Measurements from ENCODE around the gene SCYGR8.
"Not testable (repeated sequence)": the region's sequence is repeated elsewhere in the genome, so short reads cannot be mapped to it uniquely, and the experiment has no call there.

The SCYGR8 gene, protein sequence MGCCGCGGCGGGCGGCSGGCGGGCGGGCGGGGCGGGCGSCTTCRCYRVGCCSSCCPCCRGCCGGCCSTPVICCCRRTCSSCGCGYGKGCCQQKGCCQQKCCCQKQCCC

DNA sequence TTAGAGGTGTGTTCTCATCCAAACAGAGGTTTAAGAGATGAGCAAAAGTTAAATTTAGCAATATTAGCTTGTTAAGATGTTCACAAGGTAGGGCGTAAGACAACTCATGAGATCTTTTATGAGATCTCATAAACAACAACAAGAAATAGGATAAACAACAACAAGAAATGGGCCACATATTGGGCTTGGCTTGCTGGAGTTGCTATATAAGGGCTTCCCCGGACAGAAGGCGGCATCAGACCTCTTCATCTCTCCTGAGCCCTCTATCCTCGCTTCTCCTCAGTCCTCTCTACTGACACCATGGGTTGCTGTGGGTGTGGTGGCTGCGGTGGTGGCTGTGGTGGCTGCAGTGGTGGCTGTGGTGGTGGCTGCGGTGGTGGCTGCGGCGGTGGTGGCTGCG lies at the start of gene SCYGR8:
Gene SCYGR8 (plus strand): TSS at position 301 of the 400 bp plus-strand sequence. CDS start 0 bp downstream, at position 301.
- no peak for DNase-seq

DNA sequence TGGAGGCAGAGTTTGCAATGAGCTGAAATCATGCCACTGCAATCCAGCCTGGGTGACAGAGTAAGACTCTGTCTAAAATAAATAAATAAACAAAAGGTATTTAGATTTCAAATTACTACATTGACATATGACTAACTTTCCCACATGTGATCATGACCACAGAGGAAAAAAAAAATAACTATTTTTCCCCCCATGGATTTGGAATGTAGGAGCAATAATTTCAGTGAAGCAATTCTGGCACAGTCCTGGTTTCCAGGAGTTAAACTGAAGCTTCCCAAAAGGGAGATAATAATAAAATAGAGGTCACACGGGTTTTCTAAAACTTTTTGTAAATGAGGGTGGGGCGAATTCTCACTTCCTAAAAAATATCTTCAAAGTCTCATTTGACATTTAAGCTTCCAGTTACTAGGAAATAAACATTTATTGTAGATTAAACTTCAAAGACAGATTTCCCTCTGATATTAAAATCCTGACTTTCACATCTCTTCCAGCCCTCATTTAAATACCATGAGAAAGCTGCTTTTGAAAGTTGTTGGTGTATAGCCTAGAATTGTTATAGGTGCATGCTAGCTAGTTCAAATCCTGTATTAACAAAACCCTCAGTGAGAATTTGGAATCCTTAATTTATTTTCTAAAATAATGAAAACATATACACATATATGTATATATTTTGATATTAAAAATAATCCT lies 48.6 kb upstream of the SCYGR8 start:
- DNase-seq = no peak

DNA sequence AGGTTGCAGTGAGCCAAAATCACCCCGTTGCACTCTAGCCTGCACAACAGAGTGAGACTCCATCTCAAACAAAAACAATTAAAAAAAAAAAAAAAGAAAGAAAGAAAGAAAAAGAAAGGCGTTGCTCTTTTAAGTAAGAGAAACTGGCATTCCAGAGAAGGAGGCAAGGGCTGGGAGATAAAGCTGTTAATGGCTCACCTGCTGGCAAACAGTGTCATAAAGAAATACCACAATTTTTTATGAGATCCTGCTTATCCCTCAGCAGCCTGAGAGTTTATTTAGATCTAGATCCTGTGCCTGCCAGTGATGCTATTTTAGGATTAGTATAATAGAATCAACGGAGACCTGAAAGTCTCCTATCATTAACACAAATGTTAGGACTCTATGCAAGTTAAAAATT lies 44.1 kb upstream of the SCYGR8 start:
- no peak for DNase-seq

DNA sequence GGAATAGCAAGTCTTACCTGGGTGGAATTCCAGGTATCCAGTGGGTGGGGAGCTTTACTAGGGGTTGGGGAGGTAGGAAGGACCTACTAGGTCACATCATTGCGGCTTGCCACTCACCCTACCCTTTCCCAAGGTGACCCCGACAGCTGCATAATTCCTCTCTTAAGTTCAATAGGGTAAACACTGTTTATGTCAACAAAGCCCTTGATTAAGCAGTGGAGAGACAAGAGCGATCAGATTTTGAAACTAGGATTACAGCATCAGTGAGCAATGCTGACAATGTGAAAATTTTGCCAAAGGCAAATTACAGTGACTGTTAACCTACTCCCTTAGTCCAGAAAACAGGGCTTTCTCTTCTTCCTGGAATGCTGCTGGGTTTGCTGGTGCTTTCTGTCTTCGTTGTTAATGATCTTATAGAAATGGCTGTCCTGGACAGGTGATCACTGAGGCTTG lies 42.4 kb upstream of the SCYGR8 start:
- no peak for DNase-seq

DNA sequence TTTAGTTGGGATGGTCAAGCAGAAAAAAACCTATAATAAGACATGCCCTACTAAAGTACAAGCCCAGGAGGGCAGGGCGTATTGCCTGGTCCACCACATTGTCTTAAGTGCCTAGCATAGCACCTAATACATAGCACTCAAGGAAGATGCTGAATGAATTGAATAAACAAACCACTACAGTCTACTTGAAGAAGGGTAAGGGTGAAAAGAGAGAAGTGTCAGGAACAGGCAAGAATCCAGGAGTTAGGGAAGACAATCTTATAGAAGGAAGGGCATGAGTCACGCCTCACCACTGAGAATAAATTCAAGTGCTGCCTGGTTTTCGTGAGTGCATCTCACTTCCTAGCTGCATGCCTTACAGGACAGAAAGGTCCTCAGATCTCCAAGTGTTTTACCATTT lies 41.7 kb upstream of the SCYGR8 start:
- DNase-seq = no peak

DNA sequence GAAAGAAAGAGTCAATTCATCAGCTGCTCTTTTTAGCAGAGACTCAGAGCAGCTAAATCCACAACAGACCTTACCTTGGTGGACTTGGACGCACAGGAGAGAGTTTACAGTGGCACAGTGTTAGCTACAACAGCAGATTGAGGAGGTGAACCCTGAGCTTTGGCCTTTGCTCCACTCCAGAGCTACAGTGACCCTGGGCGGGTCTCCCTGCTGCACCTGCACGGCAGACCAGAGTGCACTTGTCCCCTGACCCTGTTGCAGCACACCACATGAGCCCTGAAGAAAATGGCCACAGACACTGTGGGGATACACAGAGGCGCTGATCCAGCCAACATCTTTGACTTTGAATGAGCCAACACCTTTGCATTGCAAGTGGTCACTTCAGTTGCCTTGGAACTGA lies 38.8 kb upstream of the SCYGR8 start:
- DNase-seq = no peak

DNA sequence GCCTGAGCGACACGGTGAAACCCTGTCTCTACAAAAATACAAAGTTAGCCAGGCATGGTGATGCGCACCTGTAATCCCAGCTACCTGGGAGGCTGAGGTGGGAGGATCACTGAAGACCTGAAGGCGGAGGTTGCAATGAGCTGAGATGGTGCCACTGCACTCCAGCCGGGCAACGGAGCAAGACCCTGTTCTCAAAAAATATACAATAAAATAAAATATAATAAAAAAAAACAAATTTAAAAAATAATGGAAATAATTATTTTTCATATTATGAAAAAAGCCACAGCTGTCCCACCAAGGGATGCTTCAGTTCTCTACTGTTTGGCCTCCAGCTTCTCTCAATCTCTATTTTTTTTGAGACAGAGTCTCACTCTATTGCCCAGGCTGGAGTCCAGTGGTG lies 38.3 kb upstream of the SCYGR8 start:
- no peak for DNase-seq

DNA sequence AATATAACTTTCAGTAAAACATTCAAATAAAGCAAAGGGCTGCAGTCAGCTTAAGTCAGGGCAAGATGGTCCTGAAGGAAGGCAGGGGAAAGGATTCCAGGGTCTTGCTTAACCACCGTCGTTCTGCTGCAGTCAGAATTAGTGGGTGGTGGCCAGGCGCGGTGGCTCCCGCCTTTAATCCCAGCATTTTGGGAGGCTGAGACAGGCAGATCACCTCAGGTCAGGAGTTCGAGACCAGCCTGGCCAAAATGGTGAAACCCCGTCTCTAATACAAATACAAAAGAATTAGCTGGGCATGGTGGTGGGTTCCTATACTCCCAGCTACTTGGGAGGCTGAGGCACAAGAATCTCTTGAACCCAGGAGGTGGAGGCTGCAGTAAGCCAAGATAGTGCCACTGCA lies 34.7 kb upstream of the SCYGR8 start:
- DNase-seq = no peak

DNA sequence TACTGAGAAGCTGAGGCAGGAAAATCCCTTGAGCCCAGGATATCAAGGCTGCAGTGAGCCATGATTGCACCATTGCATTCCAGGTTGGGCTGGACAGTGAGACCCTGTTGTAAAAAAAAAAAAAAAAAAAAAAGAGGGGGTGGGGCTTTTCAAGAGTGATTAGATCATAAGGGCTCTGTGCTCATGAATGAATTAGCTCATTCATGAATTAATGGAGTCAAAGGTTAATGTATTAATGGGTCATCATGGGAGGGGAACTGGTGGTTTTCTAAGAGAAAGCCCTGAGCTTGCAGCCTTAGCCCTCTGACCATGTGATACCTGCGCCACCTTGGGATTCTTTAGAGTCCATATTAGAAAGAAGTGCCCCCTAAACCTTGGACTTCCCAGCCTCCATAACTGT lies 32.4 kb upstream of the SCYGR8 start:
- DNase-seq = no peak

DNA sequence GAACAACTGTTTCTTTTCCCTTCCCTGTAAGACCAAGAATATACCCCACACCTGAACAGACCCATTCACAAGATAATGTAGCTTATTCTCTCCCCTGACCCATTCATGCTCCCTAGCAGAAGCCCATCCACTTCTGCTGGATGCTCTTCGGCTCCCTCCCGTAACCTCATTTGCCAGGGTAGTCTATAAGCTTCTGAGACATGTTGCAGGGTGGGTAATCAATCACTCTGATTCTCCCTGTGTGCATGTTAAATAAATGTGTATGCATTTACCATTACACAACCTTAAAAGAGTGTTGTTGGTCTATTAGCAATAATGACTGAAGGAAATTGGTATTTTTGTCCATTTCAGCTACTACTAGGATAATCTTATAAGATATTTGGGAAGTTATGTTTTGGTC lies 29.2 kb upstream of the SCYGR8 start:
- DNase-seq = no peak

DNA sequence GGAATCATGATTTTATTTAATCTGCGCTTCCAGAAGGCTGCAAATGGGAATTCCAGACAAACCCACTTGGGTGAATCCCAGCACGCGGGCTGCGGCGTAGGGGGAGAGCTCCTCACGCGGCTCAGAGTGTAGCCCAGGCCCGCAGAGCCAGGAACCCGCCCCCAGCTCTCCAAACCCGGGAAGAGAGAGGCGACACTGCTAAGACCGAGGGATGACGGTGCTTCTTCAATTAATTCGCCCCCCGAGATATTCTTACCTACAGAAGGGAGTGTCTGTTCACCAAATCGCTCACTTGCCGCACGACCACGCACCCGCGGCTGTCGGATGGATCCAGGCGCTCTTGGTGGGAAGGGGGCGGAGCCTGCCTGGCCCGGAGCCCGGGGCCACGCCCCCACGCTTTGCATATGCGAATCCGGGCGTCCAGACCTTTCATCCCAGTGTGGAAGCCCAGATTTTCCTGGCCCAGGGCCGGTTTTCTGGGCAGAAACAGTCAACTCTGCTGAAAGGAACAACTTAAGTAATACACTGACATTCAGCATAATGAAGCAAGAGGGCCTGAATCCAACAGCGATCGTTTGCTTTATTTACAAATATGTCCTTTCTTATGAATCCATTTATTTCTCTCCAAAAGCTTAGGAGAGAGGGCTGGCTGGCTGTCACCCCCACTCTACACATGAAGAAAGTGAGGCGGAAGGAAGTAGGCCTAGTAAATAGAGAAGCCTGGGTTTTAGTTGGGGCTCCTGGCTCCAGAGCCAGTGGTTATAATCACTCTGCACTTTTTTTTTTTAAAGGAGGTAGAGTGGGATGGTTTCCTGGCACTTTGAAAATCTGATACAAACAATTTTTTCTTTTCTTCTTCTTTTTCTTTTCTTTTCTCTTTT lies 27.8 kb upstream of the SCYGR8 start, which contains the start of gene SLC19A3:
Gene SLC19A3 (minus strand): TSS at position 342 of the 881 bp plus-strand sequence. CDS start 15,710 bp downstream, outside the sequence.
- peak in 1 of 2 donors; percentile 30 for DNase-seq

DNA sequence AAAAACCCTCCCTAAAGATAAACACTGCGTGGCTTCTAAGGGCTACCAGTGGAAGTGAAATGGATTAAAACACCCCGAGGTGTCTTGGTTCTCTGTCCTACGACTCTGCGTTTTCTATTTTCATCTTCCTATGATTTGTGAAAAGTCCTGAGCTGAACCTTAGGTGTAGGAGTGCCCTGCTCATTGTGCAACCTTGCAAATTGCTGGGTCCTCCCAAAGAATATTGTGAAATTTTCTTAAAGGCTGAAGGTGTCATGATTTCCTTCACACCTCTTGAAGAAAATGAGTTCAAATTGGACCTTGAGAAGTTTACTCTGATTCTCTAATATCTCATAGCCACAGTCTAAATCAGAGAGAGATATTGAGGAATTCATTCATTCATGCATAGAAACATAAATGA lies 26.1 kb upstream of the SCYGR8 start:
- DNase-seq = no peak

DNA sequence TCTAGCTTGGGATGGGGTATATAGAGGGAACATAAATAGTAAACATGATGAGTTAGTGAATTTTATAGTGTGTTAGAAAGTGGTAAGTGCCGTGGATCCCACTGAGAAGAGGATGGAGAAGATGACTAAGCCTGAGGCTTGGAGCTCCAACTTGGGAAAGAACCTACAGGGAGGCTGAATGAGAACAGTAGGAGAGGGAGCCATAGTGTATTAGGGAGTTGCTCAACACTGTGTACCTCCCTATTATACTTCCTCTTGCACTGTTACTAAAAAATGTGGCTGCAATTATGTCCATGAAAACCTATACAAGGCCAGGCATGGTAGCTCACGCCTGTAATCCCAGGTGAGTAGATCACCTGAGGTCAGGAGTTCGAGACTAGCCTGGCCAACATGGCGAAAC lies 25.0 kb upstream of the SCYGR8 start:
- DNase-seq = no peak

DNA sequence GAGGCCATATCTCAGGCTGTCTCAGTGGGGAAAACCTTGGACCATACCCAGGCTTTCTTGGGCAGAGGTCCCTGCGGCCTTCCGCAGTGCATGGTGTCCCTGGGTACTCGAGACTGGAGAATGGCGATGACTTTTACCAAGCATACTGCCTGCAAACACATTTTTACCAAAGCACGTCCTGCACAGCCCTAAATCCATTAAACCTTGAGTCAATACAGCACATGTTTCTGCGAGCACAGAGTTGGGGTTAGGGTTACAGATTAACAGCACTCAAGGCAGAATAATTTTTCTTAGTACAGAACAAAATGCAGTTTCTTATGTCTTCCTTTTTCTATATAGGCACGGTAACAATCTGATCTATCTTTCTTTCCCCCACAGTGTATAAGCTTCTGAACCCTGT lies 22.9 kb upstream of the SCYGR8 start:
- DNase-seq = not testable (repeated sequence)

DNA sequence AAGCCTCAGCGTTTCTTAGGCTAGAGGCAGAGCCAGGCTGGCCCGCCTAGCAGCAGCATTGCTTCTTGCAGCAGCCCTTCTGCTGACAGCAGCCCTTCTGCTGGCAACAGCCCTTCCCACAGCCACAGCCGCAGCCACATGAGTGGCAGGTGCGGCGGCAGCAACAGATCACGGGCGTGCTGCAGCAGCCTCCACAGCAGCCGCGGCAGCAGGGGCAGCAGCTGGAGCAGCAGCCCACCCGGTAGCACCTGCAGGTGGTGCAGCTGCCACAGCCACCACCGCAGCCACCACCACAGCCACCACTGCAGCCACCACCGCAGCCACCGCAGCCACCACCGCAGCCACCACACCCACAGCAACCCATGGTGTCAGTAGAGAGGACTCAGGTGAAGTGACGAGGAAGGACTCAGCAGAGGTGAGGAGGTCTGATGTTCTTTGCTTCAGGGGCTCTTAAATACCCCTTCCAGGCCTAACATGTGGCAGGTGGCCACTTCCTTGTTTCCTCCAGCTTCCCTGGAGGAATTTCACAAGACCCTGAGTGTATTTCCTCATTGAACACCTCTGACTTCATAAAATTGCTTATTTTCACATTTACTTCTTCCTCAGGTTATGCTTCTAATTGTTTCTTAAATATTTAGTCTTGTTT lies 21.2 kb upstream of the SCYGR8 start, which contains the start of gene SCYGR6:
Gene SCYGR6 (minus strand): TSS at position 364 of the 646 bp plus-strand sequence. CDS start 0 bp downstream, at position 364.
- no peak for DNase-seq

DNA sequence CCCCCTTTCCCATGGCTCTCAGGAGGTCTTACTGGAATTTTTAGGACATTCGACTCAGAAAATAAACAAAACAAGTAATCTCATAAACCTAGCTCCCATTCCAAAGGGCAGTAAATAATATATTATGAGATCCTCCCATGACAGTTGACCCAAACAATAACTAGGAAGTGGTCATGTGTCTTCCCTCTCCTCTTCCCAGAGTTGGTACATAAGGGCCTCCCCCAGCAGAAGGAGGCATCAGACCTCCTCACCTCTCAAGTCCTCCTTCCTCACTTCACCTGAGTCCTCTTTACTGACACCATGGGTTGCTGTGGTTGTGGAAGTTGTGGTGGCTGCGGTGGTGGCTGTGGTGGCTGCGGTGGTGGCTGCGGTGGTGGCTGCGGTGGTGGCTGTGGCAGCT lies 17.7 kb upstream of the SCYGR8 start, which contains the start of gene SCYGR7:
Gene SCYGR7 (plus strand): TSS at position 301 of the 400 bp plus-strand sequence. CDS start 0 bp downstream, at position 301.
- DNase-seq = no peak

DNA sequence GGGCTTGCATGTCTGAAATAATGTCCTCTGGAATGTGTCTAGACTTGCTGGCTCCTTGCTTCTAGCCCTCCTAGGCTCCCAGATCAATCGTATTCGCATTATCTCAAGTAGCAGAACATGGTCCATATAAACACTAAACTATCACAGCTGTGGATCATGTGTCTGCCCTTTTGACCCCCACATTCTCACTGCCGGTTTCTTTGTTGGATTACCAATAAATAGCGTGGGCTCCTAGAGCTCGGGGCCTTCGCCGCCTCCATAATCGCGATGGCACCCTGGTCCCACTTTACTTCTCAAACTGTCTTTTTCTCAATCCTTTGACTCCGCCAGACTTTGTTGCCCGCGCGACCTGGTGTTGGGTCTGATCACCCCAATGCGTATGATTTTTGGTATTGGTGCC lies 6.3 kb upstream of the SCYGR8 start:
- no peak for DNase-seq

DNA sequence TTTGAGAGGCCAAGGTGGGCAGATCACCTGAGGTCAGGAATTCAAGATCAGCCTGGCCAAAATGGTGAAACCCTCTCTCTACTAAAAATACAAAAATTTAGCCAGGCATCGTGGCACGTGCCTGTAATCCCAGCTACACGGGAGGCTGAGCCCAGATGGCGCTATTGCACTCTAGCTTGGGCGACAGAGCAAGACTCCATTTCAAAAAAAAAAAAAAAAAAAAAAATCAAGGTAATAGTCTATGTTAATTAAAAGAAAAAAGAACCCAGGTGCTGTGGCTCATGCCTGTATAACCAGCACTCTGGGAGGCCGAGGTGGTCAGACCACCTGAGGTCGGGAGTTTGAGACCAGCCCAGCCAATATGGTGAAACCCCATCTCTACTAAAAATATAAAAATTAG lies 5.0 kb upstream of the SCYGR8 start:
- DNase-seq = peak in 1 of 2 donors; percentile 21

DNA sequence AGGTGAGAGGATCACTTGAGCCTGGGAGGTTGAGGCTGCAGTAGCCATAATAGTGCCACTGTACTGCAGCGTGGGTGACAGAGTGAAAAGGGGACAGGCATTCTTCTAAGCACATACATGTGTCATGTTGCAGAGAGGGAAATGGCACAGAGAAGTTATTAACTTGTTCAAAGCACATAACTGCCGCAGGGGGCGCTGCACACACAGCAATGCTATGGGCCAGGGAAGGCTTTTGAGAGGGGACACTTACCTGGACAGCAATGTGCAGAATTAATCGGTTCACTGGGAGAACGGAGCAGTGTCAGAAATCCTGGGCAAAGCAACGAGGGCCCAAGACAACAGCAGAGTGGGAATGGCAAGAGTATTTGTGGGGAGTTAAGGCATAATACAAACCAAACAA lies 2.4 kb downstream of the SCYGR8 start:
- DNase-seq = peak in 1 of 2 donors; percentile 11

DNA sequence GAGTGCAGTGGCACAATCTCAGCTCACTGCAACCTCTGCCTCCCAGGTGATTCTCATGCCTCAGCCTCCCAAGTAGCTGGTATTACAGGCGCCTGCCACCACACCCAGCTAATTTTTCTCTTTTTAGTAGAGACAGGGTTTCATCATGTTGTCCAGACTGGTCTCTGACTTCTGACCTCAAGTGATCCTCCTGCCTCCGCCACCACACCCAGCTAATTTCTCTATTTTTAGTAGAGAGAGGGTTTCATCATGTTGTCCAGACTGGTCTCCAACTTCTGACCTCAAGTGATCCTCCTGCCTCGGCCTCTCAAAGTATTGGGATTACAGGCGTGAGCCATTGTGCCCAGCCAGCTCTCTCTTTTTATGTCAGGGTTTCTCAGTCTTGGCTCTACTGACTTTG lies 10.6 kb downstream of the SCYGR8 start:
- DNase-seq = not testable (repeated sequence)

DNA sequence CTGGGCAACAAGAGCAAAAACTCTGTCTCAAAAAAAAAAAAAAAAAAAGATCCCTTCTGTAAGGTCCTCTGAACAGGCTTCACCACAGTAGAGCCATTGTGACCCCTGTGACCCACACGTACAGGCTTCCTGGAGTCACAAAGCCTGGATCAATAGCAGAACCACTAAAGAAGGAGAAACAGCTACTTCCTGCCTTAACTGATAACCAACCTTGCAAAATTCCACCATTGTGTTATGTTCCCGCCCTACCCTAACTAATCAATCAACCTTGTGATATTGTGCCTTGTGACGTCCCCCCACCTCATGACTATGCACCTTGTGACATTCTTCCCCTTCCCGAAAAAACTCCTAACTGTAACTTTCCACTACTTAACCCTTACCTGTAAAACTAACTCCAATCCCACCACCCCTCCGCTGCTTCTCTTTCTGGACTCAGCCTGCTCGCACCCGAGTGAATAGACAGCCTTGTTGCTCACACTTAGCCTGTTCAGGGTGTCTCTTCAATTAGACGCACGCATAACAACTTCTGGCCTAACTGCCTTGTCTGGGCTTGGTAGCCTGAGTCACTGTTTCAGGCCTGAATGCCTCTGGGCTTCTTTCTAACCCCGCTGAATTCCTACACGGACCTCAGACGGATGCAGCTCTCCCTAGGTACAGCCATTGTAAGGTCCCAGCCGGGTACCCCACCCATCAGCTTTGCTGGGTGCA lies 13.9 kb downstream of the SCYGR8 start:
- no peak for DNase-seq

Data from stimulated activated CD4-positive, alpha-beta T cell treated with anti-CD3 and anti-CD28 coated beads, Interleukin-2, amount 100 ng/mL, for 24 hours (primary cell).